ENCODE data around the gene NRSN1.

NRSN1 gene

GRCh38 chr6:24125980-24126379 lies at the start of gene NRSN1:
TSS of gene NRSN1 (plus strand) at chr6:24126215. CDS start at chr6:24134328, 8,113 bp downstream.
- peak; percentile 6 to 12 for DNase-seq
- TF ChIP-seq GATA1 (IDR thresholded peaks at IDR 0.05; ENCODE audit: low read depth, low read length) (no peak), POLR2A (IDR thresholded peaks at IDR 0.05; ENCODE audit: low read length) (no peak)

GRCh38 chr6:24078200-24078599 lies 47.8 kb upstream of the NRSN1 start:
- DNase-seq = no peak
- TF ChIP-seq GATA1 (IDR thresholded peaks at IDR 0.05; ENCODE audit: low read depth, low read length) (no peak), POLR2A (IDR thresholded peaks at IDR 0.05; ENCODE audit: low read length) (no peak)

GRCh38 chr6:24079076-24079475 lies 46.9 kb upstream of the NRSN1 start:
- no peak for DNase-seq
- TF ChIP-seq POLR2A (IDR thresholded peaks at IDR 0.05; ENCODE audit: low read length) (no peak), GATA1 (IDR thresholded peaks at IDR 0.05; ENCODE audit: low read depth, low read length) (no peak)

GRCh38 chr6:24080711-24081110 lies 45.3 kb upstream of the NRSN1 start:
- no peak for DNase-seq
- TF ChIP-seq GATA1 (IDR thresholded peaks at IDR 0.05; ENCODE audit: low read depth, low read length) (no peak), POLR2A (IDR thresholded peaks at IDR 0.05; ENCODE audit: low read length) (no peak)

GRCh38 chr6:24089736-24090135 lies 36.3 kb upstream of the NRSN1 start:
- no peak for DNase-seq
- TF ChIP-seq GATA1 (IDR thresholded peaks at IDR 0.05; ENCODE audit: low read depth, low read length) = no peak
- no peak for TF ChIP-seq POLR2A (IDR thresholded peaks at IDR 0.05; ENCODE audit: low read length)

GRCh38 chr6:24092407-24092806 lies 33.6 kb upstream of the NRSN1 start:
- DNase-seq = no peak
- TF ChIP-seq GATA1 (IDR thresholded peaks at IDR 0.05; ENCODE audit: low read depth, low read length) (no peak), POLR2A (IDR thresholded peaks at IDR 0.05; ENCODE audit: low read length) (no peak)

GRCh38 chr6:24093381-24093780 lies 32.6 kb upstream of the NRSN1 start:
- DNase-seq = no peak
- TF ChIP-seq GATA1 (IDR thresholded peaks at IDR 0.05; ENCODE audit: low read depth, low read length) (no peak), POLR2A (IDR thresholded peaks at IDR 0.05; ENCODE audit: low read length) (no peak)

GRCh38 chr6:24099181-24099580 lies 26.8 kb upstream of the NRSN1 start:
- no peak for TF ChIP-seq POLR2A (IDR thresholded peaks at IDR 0.05; ENCODE audit: low read length)
- TF ChIP-seq GATA1 (IDR thresholded peaks at IDR 0.05; ENCODE audit: low read depth, low read length) = no peak
- DNase-seq = no peak

GRCh38 chr6:24100024-24100769 lies 25.8 kb upstream of the NRSN1 start:
- TF ChIP-seq POLR2A (IDR thresholded peaks at IDR 0.05; ENCODE audit: low read length) (no peak), GATA1 (IDR thresholded peaks at IDR 0.05; ENCODE audit: low read depth, low read length) (no peak)
- no peak for DNase-seq

- no peak for DNase-seq
- TF ChIP-seq GATA1 (IDR thresholded peaks at IDR 0.05; ENCODE audit: low read depth, low read length) = no peak
- no peak for TF ChIP-seq POLR2A (IDR thresholded peaks at IDR 0.05; ENCODE audit: low read length)
Observed at GRCh38 chr6:24100770-24101155, 25.3 kb upstream of the NRSN1 start.

GRCh38 chr6:24105191-24105590 lies 20.8 kb upstream of the NRSN1 start:
- DNase-seq = no peak
- TF ChIP-seq POLR2A (IDR thresholded peaks at IDR 0.05; ENCODE audit: low read length) = no peak
- TF ChIP-seq GATA1 (IDR thresholded peaks at IDR 0.05; ENCODE audit: low read depth, low read length) = no peak

- TF ChIP-seq POLR2A (IDR thresholded peaks at IDR 0.05; ENCODE audit: low read length) = no peak
- no peak for TF ChIP-seq GATA1 (IDR thresholded peaks at IDR 0.05; ENCODE audit: low read depth, low read length)
- DNase-seq = no peak
Observed at GRCh38 chr6:24106291-24106690, 19.7 kb upstream of the NRSN1 start.

GRCh38 chr6:24107294-24107693 lies 18.7 kb upstream of the NRSN1 start:
- DNase-seq = no peak
- TF ChIP-seq POLR2A (IDR thresholded peaks at IDR 0.05; ENCODE audit: low read length) (no peak), GATA1 (IDR thresholded peaks at IDR 0.05; ENCODE audit: low read depth, low read length) (no peak)

GRCh38 chr6:24108056-24108455 lies 18.0 kb upstream of the NRSN1 start:
- TF ChIP-seq GATA1 (IDR thresholded peaks at IDR 0.05; ENCODE audit: low read depth, low read length) (no peak), POLR2A (IDR thresholded peaks at IDR 0.05; ENCODE audit: low read length) (no peak)

GRCh38 chr6:24110417-24110816 lies 15.6 kb upstream of the NRSN1 start:
- TF ChIP-seq POLR2A (IDR thresholded peaks at IDR 0.05; ENCODE audit: low read length) (no peak), GATA1 (IDR thresholded peaks at IDR 0.05; ENCODE audit: low read depth, low read length) (no peak)
- DNase-seq = no peak

More at GRCh38 chr6:24108056-24108455, 18.0 kb upstream of the NRSN1 start:
- no peak for DNase-seq
